ENCODE data around the gene ZNF593. TPM values are rescaled to one million over a fixed set of nuclear protein-coding genes. Genes with fewer than 3 reads are reported as not detected.

The ZNF593 gene
- total RNA-seq, 1 donor from 2014 or later: 3.3 TPM

DNA sequence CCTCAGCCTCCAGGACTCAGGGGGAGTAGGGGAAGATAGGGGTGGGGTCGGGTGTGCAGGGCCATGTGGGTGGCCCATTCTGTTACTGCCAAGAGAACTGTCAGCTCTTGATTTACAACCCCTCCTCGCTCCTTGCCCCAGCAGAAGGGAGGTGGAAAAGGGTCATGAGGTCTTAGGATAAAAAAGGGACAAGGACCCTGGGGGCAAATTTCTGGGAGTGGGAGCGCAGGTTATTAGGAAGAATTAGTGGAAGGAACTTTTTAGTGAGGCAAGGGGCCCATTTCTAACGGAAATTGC is 10.0 kb upstream of the ZNF593 start:
- H3K4me1 Mint-ChIP-seq: peaks cover 62% of the 10 kb centered on the region
- peaks cover 59% of the 10 kb centered on the region for H3K4me1 ChIP-seq
- H3K27me3 ChIP-seq: peaks cover 93% of the 10 kb centered on the region

DNA sequence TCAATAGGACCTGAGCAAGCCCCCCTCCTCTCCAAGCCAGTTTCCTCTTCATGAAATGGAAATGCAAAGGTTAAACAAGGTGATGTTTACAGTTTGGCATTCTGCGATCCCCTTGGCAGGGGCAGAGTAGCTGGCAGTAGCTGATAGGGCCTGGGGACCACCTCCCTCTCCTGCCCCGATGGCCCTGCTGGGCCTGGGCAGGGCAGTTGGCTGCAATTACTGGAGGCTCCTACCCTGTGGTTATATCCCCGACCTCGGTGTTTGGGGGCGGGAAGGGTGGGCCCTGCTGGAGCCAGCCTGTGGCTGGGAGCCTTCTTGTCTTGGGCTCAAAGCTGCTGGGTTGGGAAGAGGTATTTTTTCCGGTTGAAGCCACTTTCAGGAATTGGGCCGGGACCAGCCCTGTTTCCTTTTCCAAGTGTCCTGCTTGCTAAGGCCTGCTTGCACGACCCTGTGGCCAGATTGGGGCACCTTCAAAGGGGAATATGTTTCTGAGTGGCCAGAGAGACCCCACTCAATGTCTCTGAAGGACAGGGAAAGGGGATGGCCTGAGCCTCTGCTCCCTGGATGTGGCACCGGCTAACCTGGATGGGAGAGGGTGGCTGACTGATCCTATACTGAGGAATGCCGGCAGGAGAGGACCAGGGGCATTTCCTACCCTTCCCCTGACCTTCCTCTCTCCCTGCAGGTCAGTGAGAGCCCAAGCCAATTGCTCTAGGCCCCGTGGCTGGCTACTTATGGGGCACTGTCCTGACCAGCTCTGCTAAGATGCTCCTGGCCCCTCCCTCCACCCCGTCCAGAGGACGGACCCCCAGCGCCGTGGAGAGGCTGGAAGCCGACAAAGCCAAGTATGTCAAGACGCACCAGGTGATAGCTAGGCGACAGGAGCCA is 8.9 kb upstream of the ZNF593 start:
- H4K20me1 ChIP-seq (ENCODE audit: low read depth): peaks cover 9% of the 10 kb centered on the region
- no peak overlapping the region for H3K27ac ChIP-seq
- H3K9ac ChIP-seq: no peak overlapping the region
- peaks cover 88% of the 10 kb centered on the region for H3K27me3 ChIP-seq
- no peaks in the 10 kb centered on the region for H3K9me3 ChIP-seq (ENCODE audit: low read depth)
- H3K36me3 ChIP-seq: no peaks in the 10 kb centered on the region
- no peak for DNase-seq (ENCODE audit: low spot score)
- Mint-ChIP-seq H3K27ac (no peak overlapping the region), H3K4me1 (peaks cover 62% of the 10 kb centered on the region), H3K27me3 (ENCODE audit: insufficient read depth, low read depth) (peaks cover 27% of the 10 kb centered on the region), H3K9me3 (no peaks in the 10 kb centered on the region), H3K36me3 (no peaks in the 10 kb centered on the region), H3K4me3 (peak overlapping the region; percentile 77)
- peaks cover 48% of the 10 kb centered on the region for H3F3A ChIP-seq (ENCODE audit: low read depth)
- H3K4me3 ChIP-seq: peak overlapping the region; percentile 50
- H2AFZ ChIP-seq (replicated peaks): peak overlapping the region; percentile 98
- no peaks in the 10 kb centered on the region for H3K79me2 ChIP-seq (ENCODE audit: low read depth)
- H3K4me2 ChIP-seq: peak overlapping the region; percentile 75
- peaks cover 61% of the 10 kb centered on the region for H3K4me1 ChIP-seq
- TF ChIP-seq EZH2phosphoT487 (IDR thresholded peaks at IDR 0.05) (no peak), EZH2 (IDR thresholded peaks at IDR 0.05) (no peak), CTCF (IDR thresholded peaks at IDR 0.05) (no peak)

More for the DNA sequence above, 10.0 kb upstream of the ZNF593 start:
- Histone ChIP-seq H3K36me3 (no peaks in the 10 kb centered on the region), H3F3A (ENCODE audit: low read depth) (peaks cover 49% of the 10 kb centered on the region), H3K4me2 (peak overlapping the region; percentile 69), H3K79me2 (ENCODE audit: low read depth) (no peaks in the 10 kb centered on the region), H2AFZ (replicated peaks) (no peak overlapping the region), H3K9ac (no peak overlapping the region), H3K9me3 (ENCODE audit: low read depth) (no peaks in the 10 kb centered on the region), H4K20me1 (ENCODE audit: low read depth) (peaks cover 12% of the 10 kb centered on the region), H3K27ac (no peak overlapping the region), H3K4me3 (no peak overlapping the region)
- Mint-ChIP-seq H3K27ac (no peak overlapping the region), H3K27me3 (ENCODE audit: insufficient read depth, low read depth) (peaks cover 20% of the 10 kb centered on the region), H3K9me3 (no peaks in the 10 kb centered on the region), H3K36me3 (no peaks in the 10 kb centered on the region), H3K4me3 (peak overlapping the region; percentile 52)
- TF ChIP-seq EZH2 (IDR thresholded peaks at IDR 0.05) (no peak), CTCF (IDR thresholded peaks at IDR 0.05) (no peak), EZH2phosphoT487 (IDR thresholded peaks at IDR 0.05) (no peak)
- no peak for DNase-seq (ENCODE audit: low spot score)

GRCh38 chr1:26161415-26162219 is 8.1 kb upstream of the ZNF593 start:
- H3K27me3 ChIP-seq: peaks cover 80% of the 10 kb centered on the region
- Mint-ChIP-seq H3K27ac (peak overlapping the region; percentile 70), H3K4me1 (peaks cover 59% of the 10 kb centered on the region), H3K4me3 (peak overlapping the region; percentile 80), H3K9me3 (no peaks in the 10 kb centered on the region), H3K36me3 (no peaks in the 10 kb centered on the region), H3K27me3 (ENCODE audit: insufficient read depth, low read depth) (peaks cover 31% of the 10 kb centered on the region)
- H3K36me3 ChIP-seq: no peaks in the 10 kb centered on the region
- peak overlapping the region; percentile 98 for H2AFZ ChIP-seq (replicated peaks)
- peak overlapping the region; percentile 75 for H3K4me2 ChIP-seq
- peaks cover 46% of the 10 kb centered on the region for H3F3A ChIP-seq (ENCODE audit: low read depth)
- H3K4me1 ChIP-seq: peaks cover 54% of the 10 kb centered on the region
- no peak overlapping the region for H3K9ac ChIP-seq
- TF ChIP-seq EZH2phosphoT487 (IDR thresholded peaks at IDR 0.05) (no peak), CTCF (IDR thresholded peaks at IDR 0.05) (peak; percentile 29), EZH2 (IDR thresholded peaks at IDR 0.05) (peak; percentile 85)
- DNase-seq (ENCODE audit: low spot score): peak; percentile 85
- H4K20me1 ChIP-seq (ENCODE audit: low read depth): peaks cover under 1% of the 10 kb centered on the region
- no peak overlapping the region for H3K27ac ChIP-seq
- H3K9me3 ChIP-seq (ENCODE audit: low read depth): no peaks in the 10 kb centered on the region
- H3K79me2 ChIP-seq (ENCODE audit: low read depth): no peaks in the 10 kb centered on the region
- H3K4me3 ChIP-seq: peak overlapping the region; percentile 50
